Skeletal muscle tissue (tissue), 4 donors: ENCODE data around the gene CLASP1. TPM values are rescaled to one million over a fixed set of nuclear protein-coding genes. Genes with fewer than 3 reads are reported as not detected.
"Not testable (repeated sequence)": the region's sequence is repeated elsewhere in the genome, so short reads cannot be mapped to it uniquely, and the experiment has no call there.

Experiments used
- H3K27ac ChIP-seq: one replicate; pipeline ENCODE4 v1.7.0; 2013; ENCODE audit warnings: mild to moderate bottlenecking, low read depth, low read length, inconsistent platforms
- H3K27me3 ChIP-seq, 3 donors: one replicate each; pipeline ENCODE4 v1.7.0; 2013; ENCODE audit warnings: low read length in 3 of 3; ENCODE audit not compliant: control insufficient read depth in 3 of 3, insufficient read depth in 3 of 3
- H3K36me3 ChIP-seq, 3 donors: one replicate each; pipeline ENCODE4 v1.7.0; 2013; ENCODE audit warnings: low read length in 3 of 3; ENCODE audit not compliant: control insufficient read depth in 3 of 3, insufficient read depth in 3 of 3
- H3K4me1 ChIP-seq, 3 donors: one replicate each; pipeline ENCODE4 v1.7.0; 2013; ENCODE audit warnings: low read length in 3 of 3, mild to moderate bottlenecking in 3 of 3; ENCODE audit not compliant: control insufficient read depth in 3 of 3, insufficient read depth in 3 of 3
- H3K4me3 ChIP-seq, 3 donors: one replicate each; pipeline ENCODE4 v1.7.0; 2013; ENCODE audit warnings: low read length in 3 of 3
- H3K9ac ChIP-seq, 3 donors: one replicate each; pipeline ENCODE4 v1.7.0; 2013; ENCODE audit warnings: low read length in 3 of 3, mild to moderate bottlenecking in 3 of 3, moderate library complexity in 2 of 3, low read depth in 1 of 3
- H3K9me3 ChIP-seq, 3 donors: one replicate each; pipeline ENCODE4 v1.7.0; 2013; ENCODE audit warnings: low read length in 3 of 3; ENCODE audit not compliant: control insufficient read depth in 3 of 3
- total RNA-seq: library from RNA; depleted of rRNA; stranded (reverse); fragments of >200 nt; gene quantifications from one replicate; pipeline ENCODE4 v1.2.3, GENCODE V29; 2014
- donor health status: Osteomylitis.

The CLASP1 gene
- total RNA-seq, 1 donor from 2014 or later: 74.1 TPM

DNA sequence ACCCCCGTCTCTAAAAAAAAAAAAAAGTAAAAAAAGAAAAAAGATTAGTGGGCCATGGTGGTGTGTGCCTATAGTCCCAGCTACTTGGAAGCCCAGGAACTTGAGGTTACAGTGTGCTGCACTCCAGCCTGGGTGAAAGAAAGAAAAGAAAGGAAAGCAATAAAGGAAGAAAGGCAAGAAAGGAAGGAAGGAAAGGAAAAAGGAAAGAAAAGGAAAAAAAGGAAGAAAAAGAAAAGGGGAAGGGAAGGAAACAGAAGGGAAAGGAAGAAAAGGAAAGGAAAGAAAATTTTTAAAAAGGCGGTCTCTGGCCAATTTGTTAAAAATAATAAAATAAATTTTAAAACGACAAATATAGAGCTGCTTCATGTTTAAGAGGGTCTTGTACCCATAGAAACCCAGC lies 192.9 kb downstream of the CLASP1 start:
- H3K36me3 ChIP-seq: peaks cover 15 to 60% (median 57%) of the 10 kb centered on the region in 3 donors

DNA sequence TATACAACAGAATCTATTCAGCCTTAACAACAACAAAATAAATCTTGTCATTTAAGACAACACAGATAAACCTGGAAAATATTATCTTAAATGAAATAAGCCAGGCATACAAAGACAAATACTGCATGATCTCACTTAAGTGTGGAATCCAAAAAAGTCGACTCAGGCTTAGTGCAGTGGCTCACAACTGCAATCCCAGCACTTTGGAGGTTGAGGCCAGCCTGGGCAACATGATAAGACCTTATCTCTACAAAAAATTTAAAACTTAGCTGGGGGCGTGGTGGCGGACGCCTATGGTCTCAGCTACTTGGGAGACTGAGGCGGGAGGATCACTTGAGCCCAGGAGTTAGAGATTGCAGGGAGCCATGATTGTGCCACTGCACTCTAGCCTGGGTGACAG lies 193.8 kb downstream of the CLASP1 start:
- H3K4me3 ChIP-seq: no peak overlapping the region
- H3K27ac ChIP-seq: no peak overlapping the region
- H3K4me1 ChIP-seq: no peaks in the 10 kb centered on the region
- H3K9me3 ChIP-seq: no peaks in the 10 kb centered on the region
- H3K9ac ChIP-seq: no peak overlapping the region
- H3K36me3 ChIP-seq: peaks cover 15 to 65% (median 61%) of the 10 kb centered on the region in 3 donors
- H3K27me3 ChIP-seq: no peaks in the 10 kb centered on the region

More for the DNA sequence above, 192.9 kb downstream of the CLASP1 start:
- no peaks in the 10 kb centered on the region for H3K4me1 ChIP-seq
- no peaks in the 10 kb centered on the region for H3K9me3 ChIP-seq
- no peaks in the 10 kb centered on the region for H3K27me3 ChIP-seq
- H3K9ac ChIP-seq: no peak overlapping the region
- H3K27ac ChIP-seq: no peak overlapping the region
- no peak overlapping the region for H3K4me3 ChIP-seq

DNA sequence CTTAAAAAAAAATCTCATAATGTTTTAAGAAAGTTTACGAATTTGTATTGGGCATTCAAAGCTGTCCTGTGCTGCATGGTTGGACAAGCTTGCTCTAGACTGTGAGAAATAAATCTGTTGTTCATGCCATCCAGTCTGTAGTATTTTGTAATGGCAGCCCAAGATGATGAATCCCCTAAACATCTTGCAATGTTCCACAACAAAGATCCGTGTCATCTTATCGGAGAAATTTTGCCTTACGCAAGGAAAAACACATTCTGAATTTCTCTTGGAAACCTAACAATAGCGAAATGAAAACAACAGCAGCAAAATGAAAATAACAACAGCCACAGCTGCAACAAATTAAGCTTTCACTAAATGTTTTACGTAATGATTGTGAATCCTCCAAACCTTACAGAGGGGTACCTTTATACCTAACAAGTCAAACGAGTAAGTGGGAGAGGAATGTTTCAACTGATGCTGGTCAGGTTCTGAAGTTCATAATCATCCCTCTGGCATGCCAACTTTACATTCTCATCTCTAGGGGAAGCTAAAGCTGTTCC lies 194.6 kb downstream of the CLASP1 start:
- Histone ChIP-seq H3K36me3 (peaks cover 12 to 66% (median 58%) of the 10 kb centered on the region in 3 donors), H3K4me3 (no peak overlapping the region), H3K27me3 (no peaks in the 10 kb centered on the region), H3K9ac (no peak overlapping the region), H3K27ac (no peak overlapping the region), H3K9me3 (no peaks in the 10 kb centered on the region), H3K4me1 (no peaks in the 10 kb centered on the region)

DNA sequence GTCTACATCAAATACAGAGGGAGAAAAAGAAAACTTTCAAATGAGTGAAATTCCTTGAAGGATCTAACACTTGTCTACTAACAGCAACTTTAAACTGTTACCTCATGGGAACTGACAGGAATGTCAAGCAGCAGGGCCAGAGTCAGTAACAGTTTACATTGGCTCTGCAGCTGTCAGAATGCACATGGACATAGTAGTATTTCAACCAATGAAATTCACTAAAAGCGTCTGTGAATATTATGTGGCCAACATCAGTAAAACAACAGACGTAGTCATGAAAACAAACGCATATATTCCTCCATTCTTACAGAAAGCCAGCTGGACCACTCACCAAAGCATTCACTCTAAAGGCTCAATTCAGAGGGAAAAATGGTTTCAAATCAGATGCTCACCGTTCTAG lies 197.9 kb downstream of the CLASP1 start:
- H3K9me3 ChIP-seq: no peaks in the 10 kb centered on the region
- no peak overlapping the region for H3K9ac ChIP-seq
- H3K27ac ChIP-seq: no peak overlapping the region
- no peak overlapping the region for H3K4me3 ChIP-seq
- peaks cover 34 to 74% (median 71%) of the 10 kb centered on the region in 3 donors for H3K36me3 ChIP-seq
- H3K27me3 ChIP-seq: no peaks in the 10 kb centered on the region
- H3K4me1 ChIP-seq: no peaks in the 10 kb centered on the region

DNA sequence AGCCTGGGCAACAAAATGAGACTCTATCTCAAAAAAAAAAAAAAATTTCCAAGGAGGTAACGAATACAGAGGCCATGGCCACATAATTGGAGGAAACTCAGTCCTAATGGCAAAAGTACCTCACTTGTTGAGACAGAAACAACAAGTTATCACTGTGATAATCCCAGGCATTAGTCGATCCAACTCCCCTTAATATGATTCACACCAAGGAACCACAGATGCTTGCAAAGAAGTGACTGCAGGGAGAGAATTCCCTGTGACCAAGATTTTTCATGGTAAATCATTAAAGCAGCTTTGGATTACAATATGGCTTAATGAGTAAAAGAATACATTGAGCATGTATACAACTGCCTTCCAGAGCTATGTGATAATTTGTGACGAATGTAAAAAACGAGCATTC lies 199.0 kb downstream of the CLASP1 start:
- H3K9me3 ChIP-seq: no peaks in the 10 kb centered on the region
- H3K4me1 ChIP-seq: no peaks in the 10 kb centered on the region
- peaks cover 29 to 75% (median 69%) of the 10 kb centered on the region in 3 donors for H3K36me3 ChIP-seq
- no peaks in the 10 kb centered on the region for H3K27me3 ChIP-seq
- H3K9ac ChIP-seq: no peak overlapping the region
- no peak overlapping the region for H3K27ac ChIP-seq
- no peak overlapping the region for H3K4me3 ChIP-seq

DNA sequence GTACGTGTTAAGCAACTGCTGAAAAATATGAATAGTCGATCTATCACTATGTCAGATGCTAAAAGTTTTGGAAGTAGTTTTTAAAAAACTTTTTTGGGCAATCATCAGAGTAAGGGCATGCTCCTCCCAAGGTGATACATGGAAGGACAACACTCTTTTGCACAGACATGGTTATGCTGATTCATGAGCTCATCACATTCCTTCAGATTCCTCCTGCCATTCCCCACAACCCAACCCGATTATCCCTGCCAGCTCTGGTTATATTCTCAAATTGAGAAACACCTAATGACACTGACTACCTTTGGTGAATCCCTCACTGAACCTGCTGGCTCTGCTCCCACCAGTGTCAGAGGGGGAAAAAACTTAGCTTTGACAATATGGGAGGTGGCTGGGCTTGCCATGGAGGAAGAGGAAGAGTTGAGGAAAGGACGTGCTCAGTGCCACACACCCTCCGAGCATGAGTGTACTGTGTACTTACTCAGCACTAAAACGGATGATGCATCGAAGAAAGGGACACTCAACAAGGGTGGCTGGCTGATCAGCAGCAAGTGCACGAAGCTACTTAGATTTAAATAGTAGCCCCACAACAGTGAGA lies 202.5 kb downstream of the CLASP1 start:
- no peak overlapping the region for H3K27ac ChIP-seq
- H3K27me3 ChIP-seq: no peaks in the 10 kb centered on the region
- no peaks in the 10 kb centered on the region for H3K4me1 ChIP-seq
- no peaks in the 10 kb centered on the region for H3K9me3 ChIP-seq
- no peak overlapping the region for H3K4me3 ChIP-seq
- H3K9ac ChIP-seq: no peak overlapping the region
- H3K36me3 ChIP-seq: peaks cover 41 to 73% (median 64%) of the 10 kb centered on the region in 3 donors

DNA sequence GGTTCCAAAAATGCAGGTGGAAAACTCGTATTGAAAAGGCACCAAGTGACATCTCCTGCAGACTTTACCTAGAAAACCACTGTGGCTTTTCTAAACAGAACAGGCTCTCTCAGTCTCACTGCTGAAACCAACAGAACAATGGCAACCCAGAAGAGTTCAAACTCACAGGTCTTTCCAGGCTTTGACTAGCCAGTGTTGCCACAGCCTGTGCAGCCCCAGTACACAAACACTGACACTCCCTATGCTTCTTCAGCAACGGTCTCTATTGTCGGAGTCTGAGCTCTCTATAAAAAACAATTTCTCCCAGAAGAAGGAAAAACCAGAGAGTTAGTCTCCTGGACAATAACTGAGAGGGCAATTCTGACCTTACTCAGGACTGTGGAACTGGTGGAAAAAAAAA lies 206.4 kb downstream of the CLASP1 start:
- peaks cover 28 to 44% (median 43%) of the 10 kb centered on the region in 3 donors for H3K36me3 ChIP-seq

DNA sequence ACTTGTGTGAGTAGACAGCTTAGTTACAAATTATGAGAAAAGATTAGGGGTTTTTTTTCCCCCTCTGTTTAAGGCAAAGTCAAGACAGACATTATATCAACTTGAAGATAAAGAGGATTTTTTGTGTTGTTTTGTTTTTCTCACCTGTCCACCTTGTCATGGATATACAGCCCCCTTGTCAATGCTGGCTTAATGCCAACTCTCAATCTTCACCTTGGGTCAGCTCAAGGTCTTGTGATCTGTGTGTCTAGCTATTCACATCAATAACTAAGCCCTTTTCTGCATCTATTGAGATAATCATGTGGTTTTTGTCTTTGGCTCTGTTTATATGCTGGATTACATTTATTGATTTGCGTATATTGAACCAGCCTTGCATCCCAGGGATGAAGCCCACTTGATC lies 211.0 kb downstream of the CLASP1 start:
- H3K27ac ChIP-seq, H3K27me3 ChIP-seq, H3K9ac ChIP-seq, H3K4me1 ChIP-seq, H3K9me3 ChIP-seq, H3K36me3 ChIP-seq, H3K4me3 ChIP-seq: not testable (repeated sequence)

More for the DNA sequence above, 206.4 kb downstream of the CLASP1 start:
- no peak overlapping the region for H3K27ac ChIP-seq
- H3K9ac ChIP-seq: no peak overlapping the region
- H3K27me3 ChIP-seq: no peaks in the 10 kb centered on the region
- no peaks in the 10 kb centered on the region for H3K4me1 ChIP-seq
- H3K4me3 ChIP-seq: no peak overlapping the region
- H3K9me3 ChIP-seq: no peaks in the 10 kb centered on the region

DNA sequence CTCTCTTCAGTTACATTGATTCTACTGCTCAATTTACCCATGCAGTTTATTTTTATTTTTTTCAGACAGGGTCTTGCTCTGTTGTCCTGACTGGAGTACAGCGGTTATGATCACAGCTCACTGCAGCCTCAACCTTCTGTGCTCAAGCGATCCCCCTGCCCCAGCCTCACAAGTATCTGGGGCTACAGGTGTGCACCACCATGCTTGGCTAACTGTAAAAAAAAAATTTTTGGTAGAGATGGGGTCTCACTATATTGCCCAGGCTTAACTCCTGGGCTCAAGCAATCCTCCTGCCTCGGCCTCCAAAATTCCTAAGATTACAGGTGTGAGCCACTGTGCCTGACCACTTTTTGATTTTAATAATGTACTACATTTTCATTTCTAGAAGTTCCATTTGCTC lies 212.3 kb downstream of the CLASP1 start:
- no peaks in the 10 kb centered on the region for H3K27me3 ChIP-seq
- H3K9ac ChIP-seq: no peak overlapping the region
- no peak overlapping the region for H3K4me3 ChIP-seq
- peaks cover 3 to 4% (median 3%) of the 10 kb centered on the region in 3 donors for H3K36me3 ChIP-seq
- no peaks in the 10 kb centered on the region for H3K9me3 ChIP-seq
- no peak overlapping the region for H3K27ac ChIP-seq
- no peaks in the 10 kb centered on the region for H3K4me1 ChIP-seq

DNA sequence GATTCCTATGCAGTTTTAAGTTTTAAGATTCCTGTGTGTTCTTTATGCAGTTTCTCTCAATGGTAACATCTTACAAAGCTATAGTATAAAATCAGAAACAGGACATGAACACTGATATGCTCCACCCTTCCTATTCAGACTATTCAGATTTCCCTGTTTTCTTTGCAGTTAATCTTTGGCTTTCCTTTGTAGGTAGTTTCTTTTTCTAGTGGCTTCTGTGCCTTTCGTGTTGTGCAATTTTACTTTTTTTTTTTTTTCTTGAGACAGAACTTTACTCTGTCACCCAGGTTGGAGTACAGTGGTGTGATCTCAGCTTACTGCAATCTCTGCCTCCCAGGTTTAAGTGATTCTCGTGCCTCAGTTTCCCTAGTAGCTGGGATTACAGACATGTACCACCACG lies 213.5 kb downstream of the CLASP1 start:
- peaks cover 3 to 4% (median 3%) of the 10 kb centered on the region in 3 donors for H3K36me3 ChIP-seq
- no peak overlapping the region for H3K27ac ChIP-seq
- no peak overlapping the region for H3K9ac ChIP-seq
- no peaks in the 10 kb centered on the region for H3K27me3 ChIP-seq
- H3K4me1 ChIP-seq: no peaks in the 10 kb centered on the region
- H3K9me3 ChIP-seq: no peaks in the 10 kb centered on the region
- H3K4me3 ChIP-seq: no peak overlapping the region
